Subcutaneous abdominal adipose tissue (tissue), 5 donors: Measurements from ENCODE around the gene RASGRP2.
A peak's percentile ranks its signal among the peaks of the same experiment; 100 is the strongest.

Experiments used
- H3K27ac ChIP-seq: one replicate; pipeline ENCODE4 v1.7.0; 2013; ENCODE audit warnings: low read depth, mild to moderate bottlenecking, inconsistent platforms, low read length, moderate library complexity
- H3K27me3 ChIP-seq, 5 donors: one replicate each; pipeline ENCODE4 v1.7.0; 2013; ENCODE audit warnings: low read length in 5 of 5, inconsistent platforms in 1 of 5; ENCODE audit not compliant: control insufficient read depth in 5 of 5, insufficient read depth in 4 of 5
- H3K36me3 ChIP-seq, 5 donors: one replicate each; pipeline ENCODE4 v1.7.0; 2013; ENCODE audit warnings: low read length in 5 of 5; ENCODE audit not compliant: control insufficient read depth in 5 of 5, insufficient read depth in 5 of 5
- H3K4me1 ChIP-seq, 5 donors: one replicate each; pipeline ENCODE4 v1.7.0; 2013; ENCODE audit warnings: low read length in 5 of 5, mild to moderate bottlenecking in 3 of 5, moderate library complexity in 1 of 5; ENCODE audit not compliant: control insufficient read depth in 5 of 5, insufficient read depth in 5 of 5
- H3K4me3 ChIP-seq, 5 donors: one replicate each; pipeline ENCODE4 v1.7.0; 2013; ENCODE audit warnings: low read length in 5 of 5, low read depth in 1 of 5
- H3K9ac ChIP-seq, 5 donors: one replicate each; pipeline ENCODE4 v1.7.0; 2013; ENCODE audit warnings: low read length in 5 of 5, mild to moderate bottlenecking in 4 of 5, moderate library complexity in 3 of 5
- H3K9me3 ChIP-seq, 5 donors: one replicate each; pipeline ENCODE4 v1.7.0; 2013; ENCODE audit warnings: low read length in 5 of 5; ENCODE audit not compliant: control insufficient read depth in 5 of 5
- donor health status: healthy.
- donor health status: healthy.
- donor health status: healthy.
- donor health status: healthy.
- donor health status: healthy.

RASGRP2 gene

DNA sequence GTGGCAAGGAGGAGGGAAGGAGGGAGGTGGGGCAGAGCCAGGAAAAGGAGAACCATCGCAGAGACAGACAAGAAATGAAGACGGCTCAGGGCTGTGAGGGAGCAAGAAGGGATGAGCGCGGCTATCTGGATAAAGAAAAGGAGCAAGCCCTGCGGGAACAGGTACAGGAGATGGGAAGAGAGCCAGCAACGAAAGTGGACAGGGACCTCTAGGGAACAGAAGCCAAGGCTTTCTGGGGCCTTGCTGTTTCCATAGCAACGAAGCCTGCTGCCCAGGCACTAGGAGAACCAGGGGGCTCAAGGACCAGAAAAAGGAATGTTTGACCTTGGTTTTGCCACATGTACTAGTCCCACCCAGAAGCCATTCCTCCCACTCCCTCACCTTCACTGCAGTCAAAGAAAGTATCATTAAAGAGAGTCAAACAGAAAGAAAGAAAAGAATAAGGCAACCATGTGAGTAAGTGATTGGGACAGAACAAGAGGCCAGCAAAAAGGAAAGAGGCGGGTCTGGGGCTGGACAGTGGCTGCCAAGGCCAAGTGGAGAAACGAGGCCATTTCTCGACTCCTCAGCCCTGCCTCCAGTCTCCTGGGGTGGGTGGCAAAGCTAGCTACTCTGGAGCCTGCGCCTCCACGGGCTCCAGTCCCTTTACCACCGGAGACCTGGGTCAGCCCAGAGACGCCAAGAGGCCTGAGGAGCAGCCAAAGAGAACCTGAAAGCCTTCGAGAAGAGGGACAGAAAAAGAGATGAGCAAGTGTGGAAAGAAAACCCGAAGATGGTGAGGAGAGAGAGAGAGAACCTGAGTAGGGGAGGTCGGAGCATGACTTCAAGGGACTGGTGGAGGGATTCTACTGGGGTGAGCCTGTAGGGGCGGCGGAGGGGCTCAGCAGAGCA is 56.1 kb downstream of the RASGRP2 start:
- Histone ChIP-seq H3K27me3 (no peaks in the 10 kb centered on the region), H3K36me3 (no peaks in the 10 kb centered on the region), H3K9me3 (no peaks in the 10 kb centered on the region), H3K27ac (peak overlapping the region; percentile 84), H3K9ac (peak overlapping the region in 4 of 5 donors; percentile 3 to 53 (median 28)), H3K4me1 (peaks cover 3 to 37% (median 30%) of the 10 kb centered on the region in 5 donors), H3K4me3 (peak overlapping the region; percentile 11 to 79 (median 60))

DNA sequence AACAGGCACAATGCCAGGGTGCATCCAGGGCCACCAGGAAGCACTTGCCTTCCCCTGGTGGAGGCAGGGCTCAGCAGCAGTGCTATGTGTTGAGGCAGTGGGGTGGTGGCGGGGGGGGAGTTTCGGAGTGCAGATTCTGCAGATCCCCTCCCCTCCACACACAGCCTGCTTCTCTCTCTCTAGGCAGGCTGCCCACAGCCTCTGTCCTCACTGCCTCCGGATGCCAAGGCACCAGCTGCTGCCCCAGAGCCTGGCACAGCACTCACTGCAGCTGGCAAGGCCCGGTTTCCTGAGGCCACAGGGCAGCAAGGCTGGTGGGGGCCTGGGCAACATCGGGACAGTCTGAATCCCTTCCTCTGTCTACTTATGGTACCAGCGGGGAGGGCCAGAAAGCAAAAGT is 56.7 kb downstream of the RASGRP2 start:
- H3K4me3 ChIP-seq, result peak overlapping the region in 2 of 5 donors; percentile 48 to 67
- H3K9me3 ChIP-seq, result no peaks in the 10 kb centered on the region
- no peaks in the 10 kb centered on the region for H3K36me3 ChIP-seq
- peaks cover 3 to 37% (median 30%) of the 10 kb centered on the region in 5 donors for H3K4me1 ChIP-seq
- peak overlapping the region in 3 of 5 donors; percentile 3 to 53 (median 48) for H3K9ac ChIP-seq
- H3K27ac ChIP-seq, result peak overlapping the region; percentile 84
- no peaks in the 10 kb centered on the region for H3K27me3 ChIP-seq

DNA sequence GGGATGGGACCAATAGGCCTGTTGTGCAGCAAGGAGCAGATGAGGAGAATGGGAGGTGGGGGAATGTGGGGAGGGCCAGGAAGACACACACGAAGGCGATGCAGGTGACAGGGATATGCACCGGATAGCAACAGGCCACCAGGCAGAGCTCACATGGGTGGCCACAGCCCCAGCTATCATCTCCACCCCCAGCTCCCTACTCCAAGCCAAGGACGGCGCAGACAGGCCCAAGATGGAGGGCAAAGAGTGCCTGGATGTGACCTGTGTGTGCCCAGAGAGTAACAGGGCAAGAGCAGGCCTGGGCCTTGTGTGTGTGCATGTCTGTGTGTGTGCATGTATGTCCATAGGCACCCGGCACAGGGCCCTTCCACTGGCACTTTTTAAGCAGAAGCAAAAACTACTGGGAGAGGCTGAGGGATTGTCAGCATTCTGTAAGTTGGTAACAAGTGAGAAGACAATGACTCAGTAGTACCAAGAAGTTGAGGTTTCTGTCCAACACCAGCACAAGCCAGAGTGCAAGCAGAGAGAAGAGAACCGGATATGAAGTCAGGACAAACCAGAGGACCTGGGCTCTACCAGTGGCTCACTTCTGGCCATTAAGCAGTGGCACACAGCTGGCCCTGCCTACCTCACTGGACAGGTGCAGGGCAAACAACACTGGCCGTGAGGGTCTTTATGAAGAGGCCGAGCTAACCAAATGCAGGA is 57.3 kb downstream of the RASGRP2 start:
- Histone ChIP-seq H3K9ac (no peak overlapping the region), H3K4me3 (no peak overlapping the region)

DNA sequence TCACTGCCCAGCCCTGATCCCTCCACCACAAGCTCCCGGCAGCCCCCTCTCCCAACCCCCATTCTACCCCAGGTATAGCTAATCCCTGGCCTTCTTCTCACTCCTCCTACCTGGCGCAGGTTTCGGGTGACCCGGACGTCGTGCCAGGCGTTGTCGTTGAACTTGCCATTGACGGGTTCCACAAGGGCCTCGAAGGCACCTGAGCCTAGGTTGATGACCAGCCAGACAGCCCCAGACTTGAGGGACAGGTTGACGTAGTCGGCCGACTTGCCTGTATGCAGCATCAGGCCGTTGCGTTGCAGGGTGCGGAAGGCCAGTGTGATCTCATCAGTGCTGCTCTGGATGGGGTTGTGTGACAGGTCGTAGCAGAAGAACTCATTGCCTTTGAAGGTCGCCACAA is 58.4 kb downstream of the RASGRP2 start:
- H3K4me3 ChIP-seq, result no peak overlapping the region
- no peaks in the 10 kb centered on the region for H3K36me3 ChIP-seq
- H3K9ac ChIP-seq, result no peak overlapping the region
- no peaks in the 10 kb centered on the region for H3K27me3 ChIP-seq
- peaks cover 5 to 37% (median 30%) of the 10 kb centered on the region in 5 donors for H3K4me1 ChIP-seq
- H3K9me3 ChIP-seq, result no peaks in the 10 kb centered on the region
- H3K27ac ChIP-seq, result no peak overlapping the region

More for the DNA sequence above, 57.3 kb downstream of the RASGRP2 start:
- H3K27ac ChIP-seq, result no peak overlapping the region
- H3K27me3 ChIP-seq, result no peaks in the 10 kb centered on the region
- H3K9me3 ChIP-seq, result no peaks in the 10 kb centered on the region
- H3K36me3 ChIP-seq, result no peaks in the 10 kb centered on the region
- H3K4me1 ChIP-seq, result peaks cover 5 to 37% (median 30%) of the 10 kb centered on the region in 5 donors

DNA sequence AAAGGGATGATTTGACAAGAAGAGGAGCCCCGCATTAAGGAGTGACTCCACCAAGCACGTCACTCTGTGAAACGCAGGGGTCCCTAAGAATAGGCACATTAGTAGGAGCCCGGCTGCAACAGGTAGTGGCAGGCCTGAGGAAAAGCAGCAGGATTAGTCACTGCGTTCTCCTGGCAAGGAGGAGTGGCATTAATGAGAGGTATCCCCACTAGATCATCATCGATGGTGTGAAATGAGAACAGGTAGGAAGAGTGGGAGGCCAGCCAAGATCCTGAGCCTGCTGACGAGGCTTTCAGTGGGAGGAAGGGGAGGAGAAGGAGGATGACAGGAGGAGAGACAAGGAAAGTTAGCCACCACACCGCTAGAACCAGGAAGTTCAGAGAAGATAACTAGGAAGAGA is 59.6 kb downstream of the RASGRP2 start:
- H3K9me3 ChIP-seq, result no peaks in the 10 kb centered on the region
- no peaks in the 10 kb centered on the region for H3K36me3 ChIP-seq
- no peak overlapping the region for H3K9ac ChIP-seq
- H3K4me1 ChIP-seq, result peaks cover 5 to 37% (median 30%) of the 10 kb centered on the region in 5 donors
- H3K4me3 ChIP-seq, result no peak overlapping the region
- no peaks in the 10 kb centered on the region for H3K27me3 ChIP-seq
- no peak overlapping the region for H3K27ac ChIP-seq

DNA sequence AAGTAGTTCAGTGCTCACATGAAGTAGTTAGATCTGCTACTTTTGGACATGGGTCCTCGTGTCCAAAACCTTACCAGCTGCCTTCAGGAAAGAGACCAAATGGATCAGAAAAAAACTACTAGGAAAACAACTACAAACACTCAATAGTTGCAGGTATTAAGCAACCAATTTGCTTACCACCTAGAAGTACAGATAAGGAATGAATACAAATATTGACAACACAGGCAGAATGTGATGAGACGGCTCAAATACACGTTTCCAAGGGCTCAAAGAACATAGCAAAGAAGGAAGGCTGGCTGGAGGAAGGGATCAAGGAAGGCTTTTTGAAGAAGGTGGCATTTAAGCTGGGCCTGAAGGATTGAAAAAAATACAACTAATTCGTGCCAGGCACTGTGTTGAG is 62.8 kb downstream of the RASGRP2 start:
- H3K9ac ChIP-seq, result no peak overlapping the region
- H3K27ac ChIP-seq, result no peak overlapping the region
- H3K36me3 ChIP-seq, result no peaks in the 10 kb centered on the region
- peaks cover 0 to 3% (median 0%) of the 10 kb centered on the region in 5 donors for H3K27me3 ChIP-seq
- no peaks in the 10 kb centered on the region for H3K9me3 ChIP-seq
- H3K4me3 ChIP-seq, result no peak overlapping the region
- H3K4me1 ChIP-seq, result peaks cover 0 to 9% (median 2%) of the 10 kb centered on the region in 5 donors

DNA sequence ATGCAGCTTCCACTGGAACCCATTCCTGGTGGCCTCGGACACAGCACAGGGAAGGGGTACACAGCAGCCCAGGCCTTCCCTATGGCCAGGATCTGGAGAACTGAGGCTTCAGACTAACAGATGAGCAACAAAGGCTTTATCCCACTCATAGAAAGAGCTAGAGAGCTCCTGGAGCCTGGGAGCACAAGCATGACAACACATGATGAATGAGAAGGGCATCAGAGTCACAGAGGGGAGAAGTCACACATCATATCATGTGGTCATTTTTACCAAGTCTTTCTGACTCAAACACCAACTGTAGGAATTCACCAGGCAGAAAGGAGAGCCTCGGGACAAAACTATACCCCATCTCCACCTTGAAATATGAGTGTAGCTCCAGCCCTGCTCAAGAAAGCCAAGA is 64.1 kb downstream of the RASGRP2 start:
- H3K4me1 ChIP-seq, result peaks cover 6 to 16% (median 11%) of the 10 kb centered on the region in 5 donors
- H3K4me3 ChIP-seq, result no peak overlapping the region
- H3K9me3 ChIP-seq, result no peaks in the 10 kb centered on the region
- H3K27ac ChIP-seq, result no peak overlapping the region
- no peak overlapping the region for H3K9ac ChIP-seq
- peaks cover 0 to 4% (median 0%) of the 10 kb centered on the region in 5 donors for H3K27me3 ChIP-seq
- no peaks in the 10 kb centered on the region for H3K36me3 ChIP-seq

DNA sequence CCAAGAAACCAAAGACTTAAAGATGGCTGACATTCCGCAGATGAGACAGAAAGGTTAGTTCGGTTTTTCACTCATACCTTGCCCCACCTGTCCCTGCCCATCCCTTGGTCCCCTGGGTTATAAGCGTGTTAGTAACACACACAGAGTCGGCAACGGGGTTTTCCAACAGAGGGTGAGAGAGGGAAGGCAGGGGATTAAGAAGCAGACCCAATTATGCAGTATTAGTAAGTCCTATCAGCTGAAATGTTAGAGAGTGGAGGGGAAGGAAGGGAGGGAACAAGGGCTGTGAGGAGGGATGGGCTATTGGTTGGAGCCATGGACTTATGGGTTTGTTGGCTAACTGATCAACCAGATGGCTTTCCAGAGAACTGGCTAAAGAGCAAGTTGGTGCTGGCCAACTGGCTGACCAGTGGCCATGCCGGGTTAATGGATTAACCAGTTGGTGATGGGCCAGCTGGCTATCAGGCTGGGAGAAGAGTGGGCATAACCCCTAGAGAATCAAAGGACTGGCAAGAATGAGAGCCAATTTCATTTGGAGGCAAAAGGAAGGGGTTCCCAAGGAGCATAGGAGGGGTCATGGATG is 66.4 kb downstream of the RASGRP2 start:
- Histone ChIP-seq H3K27me3 (peaks cover 0 to 4% (median 0%) of the 10 kb centered on the region in 5 donors), H3K4me3 (no peak overlapping the region), H3K36me3 (no peaks in the 10 kb centered on the region), H3K4me1 (peaks cover 6 to 20% (median 13%) of the 10 kb centered on the region in 5 donors), H3K9me3 (no peaks in the 10 kb centered on the region), H3K27ac (no peak overlapping the region), H3K9ac (no peak overlapping the region)
